ENCODE data around the gene CHST4.

GRCh38 chr16:71513302-71513701, 12.9 kb upstream of the CHST4 start:
- no peak for TF ChIP-seq POLR2A (IDR thresholded peaks at IDR 0.05)
- no peak for TF ChIP-seq CTCF (IDR thresholded peaks at IDR 0.05 in 4 of 5, conservative IDR thresholded peaks at IDR 0.05 in 1 of 5)

Data from gastrocnemius medialis (tissue), 4 donors.